Activated CD8-positive, alpha-beta memory T cell treated with anti-CD3 and anti-CD28 coated beads for 4 hours (primary cell): Measurements from ENCODE around the gene EML1.

Experiments
- DNase-seq, 2 donors: peaks; one replicate each; pipeline ENCODE4 v3.0.0-alpha.2; 2020; ENCODE audit warnings: low read depth in 2 of 2

The EML1 gene

DNA sequence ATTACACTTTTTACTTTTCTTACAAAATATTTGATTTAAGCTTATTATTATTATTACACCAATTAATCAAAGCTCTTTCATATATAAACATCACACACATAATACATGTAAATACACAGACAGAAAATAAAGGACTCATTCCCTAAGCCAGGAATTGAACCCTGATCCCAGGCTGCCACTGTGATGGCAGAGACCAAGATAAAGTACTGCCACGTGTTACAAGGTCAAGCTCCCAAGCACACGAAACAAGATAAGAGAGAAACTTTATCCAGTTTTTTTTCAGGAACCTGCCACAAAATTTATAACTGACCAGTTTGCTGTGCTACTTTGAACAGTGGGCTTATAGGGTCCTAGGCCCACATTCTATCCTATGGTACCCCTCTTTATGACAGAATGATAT, 111.3 kb downstream of the EML1 start:
- DNase-seq: no peak

DNA sequence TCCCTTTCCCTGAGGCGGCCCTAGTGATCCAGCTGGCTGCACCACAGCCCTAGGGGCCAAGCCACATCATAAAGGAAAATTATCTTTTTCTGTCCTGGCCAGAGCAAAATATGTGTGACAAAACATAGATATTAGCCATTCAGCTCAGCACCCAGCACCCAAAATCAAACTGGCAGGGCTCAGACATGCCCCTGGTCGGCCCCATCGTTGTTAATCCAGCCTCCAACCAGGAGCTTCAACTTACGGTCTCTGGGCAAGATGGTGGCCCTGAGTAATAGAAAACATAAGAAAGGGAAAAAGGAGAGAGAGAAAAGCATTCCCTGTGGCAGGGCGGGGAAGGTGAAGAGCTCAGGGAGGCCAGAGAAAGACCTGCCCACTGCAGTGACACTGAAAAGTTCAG, 111.9 kb downstream of the EML1 start:
- no peak for DNase-seq

DNA sequence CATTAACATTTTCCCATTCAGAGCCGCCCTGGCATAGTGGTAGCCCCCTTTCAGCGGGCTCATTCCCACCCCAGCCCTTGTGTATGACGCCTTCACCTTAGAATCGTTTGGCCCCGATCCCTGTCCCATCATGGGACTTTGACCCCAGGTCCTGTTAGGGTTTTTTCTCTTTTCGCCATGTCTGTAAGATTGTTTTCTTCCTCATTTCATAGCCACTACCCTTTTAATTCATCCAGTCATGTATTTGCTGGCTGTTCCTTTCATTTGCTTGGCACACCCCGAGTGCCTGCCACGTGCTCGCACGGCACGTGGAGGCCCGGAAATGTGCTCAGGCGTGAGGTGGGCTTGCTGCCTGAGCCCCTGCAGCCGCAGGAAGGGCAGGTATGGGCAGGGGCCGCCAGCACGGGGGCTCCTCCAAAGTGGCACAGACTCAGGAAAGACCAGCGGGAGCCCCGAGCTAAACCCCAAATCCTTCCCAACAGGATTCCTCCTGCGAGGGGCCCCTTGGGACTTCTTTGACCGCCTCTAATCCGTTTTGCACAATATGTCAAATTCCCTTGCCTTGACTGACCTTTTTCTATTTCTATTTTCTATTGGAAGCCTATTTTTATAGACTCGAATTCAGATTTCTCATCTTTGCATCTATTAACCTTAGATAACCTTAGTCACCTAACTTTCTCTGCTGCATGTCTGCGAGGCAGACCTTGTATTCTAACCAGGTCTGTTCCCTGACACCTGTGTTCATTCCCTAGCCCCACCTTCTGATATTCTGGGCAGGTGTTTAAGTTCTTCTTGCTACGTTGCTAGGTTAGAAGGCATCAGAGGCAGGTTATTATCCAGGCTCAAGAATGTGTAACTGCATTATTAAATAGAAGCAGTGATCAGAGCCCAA, 114.8 kb downstream of the EML1 start:
- DNase-seq: no peak

DNA sequence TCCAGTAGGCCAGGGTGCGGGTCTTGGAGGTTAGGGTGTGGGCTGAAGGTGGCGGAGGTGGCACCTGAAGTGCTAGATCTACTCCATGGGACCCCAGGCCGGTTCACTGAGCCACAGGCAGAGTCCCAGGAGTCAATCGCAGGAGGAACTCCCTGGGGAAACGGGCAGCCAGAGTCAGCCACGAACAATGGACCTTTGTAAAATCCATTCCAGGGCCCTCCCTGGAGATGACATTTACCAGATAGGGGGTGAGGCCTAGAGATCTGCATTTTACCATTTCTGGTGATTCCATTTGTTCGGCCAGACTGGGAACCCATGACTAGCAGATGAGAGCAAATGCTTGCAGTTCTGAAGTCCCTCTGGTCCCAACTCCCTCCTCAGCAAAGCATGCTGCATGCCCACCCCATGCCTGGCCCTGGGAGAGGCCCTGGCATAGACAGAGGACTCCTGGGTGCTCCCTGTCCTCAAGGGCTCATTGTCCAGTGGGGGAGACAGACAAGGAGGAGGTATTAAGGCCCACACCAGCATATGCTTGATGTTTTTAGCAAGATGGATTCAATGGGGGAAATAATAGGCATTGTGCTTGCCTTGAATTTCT, 115.5 kb downstream of the EML1 start:
- no peak for DNase-seq

DNA sequence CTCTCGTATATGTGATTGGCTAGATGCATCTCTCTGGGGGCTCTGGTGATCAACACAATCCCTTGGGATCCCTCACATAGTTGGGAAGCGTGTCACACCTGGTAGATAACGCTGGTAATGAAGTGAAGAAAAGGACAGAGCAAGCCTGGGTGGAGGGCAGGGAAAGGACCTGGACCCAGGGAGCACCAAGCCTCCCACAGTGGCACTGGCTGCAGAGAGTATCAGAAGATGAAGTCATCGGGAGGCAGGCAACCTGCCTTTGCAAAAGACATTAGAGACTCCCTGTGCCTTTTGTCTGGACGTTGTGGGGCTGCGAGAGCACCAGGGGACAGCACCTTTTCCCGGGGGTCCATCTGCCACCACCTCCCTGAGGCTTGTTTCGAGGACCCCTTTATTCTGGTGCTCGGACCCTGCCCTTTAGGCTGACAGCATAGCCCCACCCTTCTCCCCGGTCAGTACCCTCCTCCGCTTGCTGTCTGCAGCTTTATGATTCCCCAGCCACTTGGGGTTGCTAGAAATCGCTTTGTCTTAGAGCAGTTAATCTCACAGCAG, 116.4 kb downstream of the EML1 start:
- no peak for DNase-seq

DNA sequence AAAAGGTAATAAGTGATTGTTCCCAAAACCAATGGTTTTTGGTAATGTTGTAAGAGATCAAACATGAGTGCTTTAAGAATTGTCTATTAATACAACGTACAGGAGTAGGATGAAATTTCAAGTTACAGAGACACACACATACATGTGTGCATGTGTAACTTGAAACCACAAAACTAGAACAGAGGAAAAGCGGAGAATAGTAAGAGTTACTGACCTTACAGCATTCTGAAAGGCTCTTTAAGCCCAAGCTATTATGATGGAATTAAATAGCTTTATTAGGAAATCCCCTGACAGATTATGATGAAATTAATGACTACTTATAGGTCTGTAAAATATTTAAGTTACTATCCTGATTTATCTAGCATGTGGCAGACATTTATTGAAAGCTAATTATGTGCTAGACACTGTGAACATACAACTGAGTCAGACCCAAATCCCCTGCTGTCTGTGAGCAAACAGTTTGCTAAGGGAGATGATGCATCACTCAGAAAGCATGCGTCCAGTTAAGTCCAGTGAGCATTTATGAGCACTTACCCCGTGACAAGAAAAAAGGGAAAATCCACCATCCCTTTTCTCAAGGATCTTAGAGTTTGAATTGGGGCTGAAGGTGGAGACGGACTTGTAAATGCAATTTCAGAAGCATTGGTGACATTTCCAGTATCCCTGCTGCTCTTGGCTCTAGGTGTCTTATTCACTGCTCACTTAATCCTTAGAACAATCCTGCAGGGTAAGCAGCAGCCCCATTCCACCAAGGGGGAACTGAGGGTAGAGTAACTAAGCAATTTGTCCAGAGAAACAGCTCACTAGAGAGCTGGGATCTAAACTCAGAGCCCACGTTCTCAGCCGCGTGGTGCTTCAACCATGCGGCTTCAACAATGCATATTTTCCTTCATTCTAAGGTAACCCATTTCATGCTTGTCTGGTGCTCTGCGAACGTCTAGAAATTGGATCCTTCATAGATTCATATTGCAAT, 117.4 kb downstream of the EML1 start:
- DNase-seq: no peak

DNA sequence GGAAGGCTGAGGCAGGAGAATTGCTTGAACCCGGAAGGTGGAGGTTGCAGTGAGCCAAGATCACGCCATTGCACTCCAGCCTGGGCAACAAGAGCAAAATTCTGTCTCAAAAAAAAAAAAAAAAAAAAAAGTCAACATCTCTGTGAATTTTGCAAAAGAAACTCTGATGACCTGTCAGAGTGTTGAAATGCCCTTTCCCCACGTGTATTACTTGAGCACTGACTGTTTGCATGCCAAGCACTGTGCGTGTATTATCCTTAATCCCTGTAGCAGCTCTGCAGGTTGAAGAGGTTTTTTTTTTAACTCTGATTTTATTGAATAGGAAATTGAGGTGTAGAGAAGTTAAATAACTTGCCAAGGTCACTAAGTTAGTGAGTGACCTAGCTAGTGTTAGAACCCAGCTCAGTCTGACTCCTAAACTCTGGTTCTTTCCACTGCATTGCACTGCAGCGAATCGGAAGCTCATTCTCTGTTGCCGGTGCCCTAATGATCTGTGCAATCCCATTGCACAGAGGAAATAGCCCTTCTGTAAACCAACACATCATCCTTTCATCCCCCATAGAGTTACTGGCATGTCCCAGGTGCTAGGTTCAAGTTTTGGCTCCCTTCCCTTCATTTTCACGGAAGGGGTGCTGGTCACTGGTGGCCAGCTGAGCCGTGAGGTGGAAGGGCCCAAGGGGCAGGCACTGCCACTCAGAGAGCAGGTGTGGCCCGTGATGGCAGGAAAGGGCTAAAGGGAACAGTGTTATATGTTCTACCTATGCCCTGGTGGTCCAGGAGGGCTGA, 122.3 kb downstream of the EML1 start:
- DNase-seq: no peak

DNA sequence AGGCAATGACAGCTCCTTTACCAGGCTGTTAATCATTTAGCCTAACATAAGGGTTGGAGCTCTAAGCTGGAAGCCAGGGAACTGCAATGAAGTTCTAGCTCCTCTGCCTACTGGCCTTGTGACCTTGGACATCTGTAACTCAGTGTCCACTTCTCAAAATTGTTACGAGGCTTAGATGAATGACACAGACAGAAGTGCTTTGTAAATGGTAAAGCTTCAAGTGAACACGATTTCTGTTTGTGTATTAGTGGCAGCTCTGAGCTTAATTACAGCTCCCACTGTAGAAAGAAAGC, 122.8 kb downstream of the EML1 start:
- no peak for DNase-seq

DNA sequence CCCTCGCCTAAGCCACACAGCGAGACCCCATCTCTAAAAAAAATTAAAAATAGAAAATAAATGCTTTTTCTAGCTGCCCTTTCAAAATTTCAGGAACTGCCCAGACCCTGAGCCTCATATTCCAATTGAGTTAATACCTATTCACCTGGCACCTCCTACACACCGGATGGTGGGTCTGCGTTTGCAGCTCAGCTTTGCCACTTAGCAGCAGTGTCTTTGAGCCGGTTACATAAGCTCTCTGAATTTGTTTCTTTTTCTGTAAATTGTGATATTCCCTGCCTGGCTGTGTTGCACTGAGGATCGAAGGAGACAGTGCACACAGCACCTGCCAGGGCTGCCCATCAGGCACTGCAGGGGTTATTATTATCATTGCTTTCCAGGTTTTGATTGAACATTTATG, 125.6 kb downstream of the EML1 start:
- no peak for DNase-seq

DNA sequence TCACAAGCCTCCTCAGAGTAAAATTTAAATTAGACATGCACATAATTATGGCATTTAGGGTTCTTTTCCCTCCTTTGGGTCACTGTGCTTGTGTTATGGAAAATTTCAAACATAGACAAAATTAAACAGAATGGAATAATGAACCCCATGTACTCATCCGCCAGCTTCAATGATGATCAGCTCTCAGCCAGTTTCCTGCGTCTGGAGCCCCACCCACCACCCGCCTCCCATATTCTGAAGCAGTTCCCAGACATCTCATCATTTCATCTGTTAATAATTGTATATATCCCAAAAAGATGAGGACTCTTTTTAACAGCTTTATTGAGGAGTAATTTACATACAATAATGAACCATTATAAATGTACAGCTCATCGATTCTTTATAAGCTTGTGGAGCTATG, 128.2 kb downstream of the EML1 start:
- no peak for DNase-seq

DNA sequence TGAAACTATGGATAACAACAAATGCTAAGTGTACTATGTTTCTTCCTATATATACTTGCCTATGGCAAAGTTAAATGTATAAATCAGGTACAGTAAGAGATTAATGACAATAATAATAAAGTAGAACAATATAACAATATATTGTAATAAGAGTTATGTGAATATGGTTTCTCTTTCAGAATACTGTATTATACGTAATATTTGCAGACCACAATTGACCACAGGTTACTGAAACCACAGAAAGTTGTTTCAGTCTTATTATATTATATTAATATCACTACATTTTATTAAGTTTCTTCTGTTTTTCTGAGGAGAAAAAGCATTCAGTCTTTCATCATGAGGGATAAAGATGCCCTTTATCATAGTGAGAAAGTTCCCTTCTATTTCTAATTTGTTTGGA, 131.2 kb downstream of the EML1 start:
- DNase-seq: no peak

DNA sequence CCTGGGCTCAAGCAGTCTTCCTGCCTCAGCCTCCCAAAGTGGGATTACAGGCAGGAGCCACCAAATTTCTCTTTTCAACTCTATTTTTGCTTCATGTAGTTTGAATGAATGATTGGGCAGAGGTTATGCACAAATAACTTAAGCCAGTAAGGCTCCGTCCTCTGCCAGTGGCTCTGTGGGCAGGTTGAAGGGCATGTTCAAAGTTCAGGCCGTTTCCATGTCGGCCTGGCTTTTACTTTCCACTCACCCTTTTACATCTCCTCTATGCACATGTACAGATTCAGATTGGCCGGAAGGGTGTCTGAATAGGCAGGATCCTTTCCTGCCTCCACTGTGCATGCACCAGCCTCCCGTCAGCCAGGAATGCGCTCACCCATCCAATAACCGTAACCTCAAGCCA, 132.3 kb downstream of the EML1 start:
- no peak for DNase-seq

DNA sequence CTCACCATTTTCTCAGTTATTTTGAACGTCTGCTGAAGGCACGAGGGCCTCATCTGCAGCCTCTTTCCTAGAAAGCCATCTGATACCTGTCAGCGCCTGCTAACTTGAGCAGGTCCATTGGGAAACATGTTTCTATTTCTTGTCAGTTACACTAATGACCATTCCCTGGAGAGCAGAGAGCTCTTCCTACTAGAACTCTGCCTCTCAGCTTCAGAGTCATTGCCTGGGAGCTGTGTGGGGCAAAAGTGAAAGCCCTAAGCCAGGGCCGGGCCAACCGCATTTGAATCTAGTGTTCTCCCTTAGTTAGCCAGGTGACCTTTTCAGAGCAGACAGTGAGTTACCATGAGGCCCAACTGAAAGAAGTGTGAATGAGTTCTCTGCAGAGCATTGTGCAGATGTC, 135.8 kb downstream of the EML1 start:
- DNase-seq: no peak

DNA sequence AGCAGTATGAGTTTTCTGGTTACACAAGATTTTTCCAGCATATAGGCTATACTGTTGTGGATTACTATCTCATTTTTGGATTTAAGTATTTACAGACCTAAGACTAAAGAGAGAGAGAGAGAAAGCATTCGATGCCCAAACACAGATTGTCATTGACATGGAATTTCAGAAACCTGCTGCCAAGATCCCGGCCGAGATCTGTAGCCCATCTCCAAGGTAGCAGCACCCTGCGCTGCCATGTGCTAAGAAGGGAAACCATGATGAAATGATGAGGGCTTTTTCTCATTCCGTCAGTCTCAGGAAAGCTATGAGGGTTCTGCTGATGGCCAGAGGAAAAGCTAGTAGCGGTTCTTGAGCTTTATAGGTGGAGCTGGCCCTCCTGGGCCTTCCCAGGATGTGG, 136.4 kb downstream of the EML1 start:
- no peak for DNase-seq

DNA sequence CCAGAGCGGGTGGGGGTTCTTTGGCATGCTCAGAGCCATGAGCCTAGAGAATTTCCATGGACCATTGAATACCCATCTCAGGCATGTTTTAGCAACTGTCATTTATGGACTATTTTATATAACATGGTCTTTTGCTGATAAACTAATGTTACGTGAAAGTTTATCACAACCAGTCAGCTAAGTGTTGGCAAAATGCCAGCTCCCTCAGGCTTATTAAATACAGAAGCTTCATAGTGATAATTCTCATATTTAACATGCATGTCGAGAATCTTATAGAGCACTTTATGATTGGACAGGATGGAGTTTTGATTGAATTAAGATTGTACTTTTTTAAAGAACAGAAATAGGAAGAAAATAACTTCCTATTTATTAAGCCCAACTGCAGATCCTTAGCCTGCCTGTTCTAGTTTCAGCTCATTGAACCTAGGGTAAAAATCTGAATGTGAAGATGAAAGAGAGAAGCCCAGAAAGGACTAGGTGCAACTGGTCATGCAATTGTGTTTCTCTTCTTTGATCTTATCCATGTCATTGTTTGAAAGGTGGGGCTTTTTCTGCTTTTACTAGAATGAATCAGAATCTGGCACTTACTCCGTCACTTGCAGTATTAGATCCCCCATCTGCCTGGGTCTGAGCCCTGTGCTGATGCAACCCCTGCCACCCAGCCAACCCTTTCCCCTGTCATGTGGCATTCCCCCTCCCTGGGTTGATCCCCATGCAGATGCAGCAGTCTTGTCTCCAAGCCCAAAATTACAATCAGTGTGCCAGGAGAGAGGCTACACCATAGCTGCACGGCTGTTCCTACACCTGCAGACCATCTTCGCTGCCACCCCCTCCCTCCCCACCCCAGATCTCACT, 137.4 kb downstream of the EML1 start:
- no peak for DNase-seq

DNA sequence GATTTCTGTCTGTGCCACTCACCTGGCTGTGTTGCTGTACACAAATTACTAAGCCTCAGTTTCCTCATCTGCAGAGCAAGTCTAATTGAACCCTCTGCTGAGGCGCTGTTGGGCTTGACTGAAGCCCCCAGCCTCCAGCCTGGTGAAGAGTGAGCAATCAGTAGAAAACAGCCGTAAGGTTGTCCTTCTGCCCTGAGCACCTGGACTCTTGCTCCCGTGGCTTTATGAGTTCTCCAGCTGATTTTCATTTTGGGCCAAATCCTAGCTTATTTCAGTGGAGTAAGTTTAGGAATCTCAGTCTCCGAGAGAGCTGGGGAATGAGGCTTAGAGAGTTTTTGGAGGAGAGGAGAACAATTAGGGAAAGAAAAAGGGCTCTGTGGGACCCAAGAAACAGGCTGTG, 138.1 kb downstream of the EML1 start:
- no peak for DNase-seq

DNA sequence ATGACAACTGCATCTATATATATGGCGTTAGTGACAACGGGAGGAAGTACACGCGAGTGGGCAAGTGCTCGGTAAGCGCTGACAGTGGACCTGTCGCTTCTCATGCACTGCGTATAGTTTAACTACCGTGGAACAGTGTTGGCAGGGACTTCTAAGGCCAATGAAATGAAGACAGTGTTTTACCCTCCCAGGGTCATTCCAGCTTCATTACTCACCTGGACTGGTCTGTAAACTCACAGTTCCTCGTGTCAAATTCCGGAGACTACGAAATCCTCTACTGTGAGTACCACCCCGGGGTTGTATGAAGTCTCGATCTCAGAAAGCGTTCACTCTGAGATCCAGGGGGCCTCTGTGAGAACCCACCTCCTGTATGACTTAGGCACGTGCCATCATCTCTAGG, 142.8 kb downstream of the EML1 start:
- DNase-seq: no peak

DNA sequence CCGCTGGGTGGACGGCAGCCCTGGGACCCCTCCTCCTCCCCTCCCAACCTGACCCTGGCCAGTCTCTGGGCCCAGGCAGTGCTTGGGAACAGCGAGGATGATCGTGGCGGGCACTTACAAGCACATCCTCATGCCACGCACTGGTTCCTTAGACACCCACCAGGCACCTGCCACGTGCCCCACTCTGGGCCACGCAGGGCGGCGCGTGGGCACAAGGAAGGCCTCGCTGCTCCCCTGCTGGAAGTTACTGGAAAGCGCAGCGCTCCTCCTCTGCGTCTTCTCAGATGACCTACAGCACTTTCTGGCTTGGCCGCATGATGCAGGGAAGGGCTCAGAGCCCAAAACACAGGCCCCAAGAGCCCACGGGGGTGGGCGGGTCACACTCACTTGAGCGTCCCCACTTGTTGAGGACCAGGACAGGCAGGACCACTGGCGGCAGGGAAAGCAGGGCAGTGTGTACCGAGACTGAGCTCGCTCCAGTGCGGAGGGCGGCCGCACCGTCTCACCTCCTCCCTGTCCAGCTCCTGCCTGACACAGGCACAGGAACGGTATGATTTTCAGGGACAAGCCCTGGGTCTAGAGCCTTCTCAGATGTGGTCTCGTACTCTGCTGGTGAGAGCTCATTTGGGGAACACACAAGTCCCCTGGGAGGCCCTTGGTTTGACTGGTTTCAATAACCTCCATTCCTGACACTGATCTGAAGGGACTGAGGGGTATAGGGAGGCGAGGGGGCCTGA, 143.7 kb downstream of the EML1 start:
- no peak for DNase-seq

DNA sequence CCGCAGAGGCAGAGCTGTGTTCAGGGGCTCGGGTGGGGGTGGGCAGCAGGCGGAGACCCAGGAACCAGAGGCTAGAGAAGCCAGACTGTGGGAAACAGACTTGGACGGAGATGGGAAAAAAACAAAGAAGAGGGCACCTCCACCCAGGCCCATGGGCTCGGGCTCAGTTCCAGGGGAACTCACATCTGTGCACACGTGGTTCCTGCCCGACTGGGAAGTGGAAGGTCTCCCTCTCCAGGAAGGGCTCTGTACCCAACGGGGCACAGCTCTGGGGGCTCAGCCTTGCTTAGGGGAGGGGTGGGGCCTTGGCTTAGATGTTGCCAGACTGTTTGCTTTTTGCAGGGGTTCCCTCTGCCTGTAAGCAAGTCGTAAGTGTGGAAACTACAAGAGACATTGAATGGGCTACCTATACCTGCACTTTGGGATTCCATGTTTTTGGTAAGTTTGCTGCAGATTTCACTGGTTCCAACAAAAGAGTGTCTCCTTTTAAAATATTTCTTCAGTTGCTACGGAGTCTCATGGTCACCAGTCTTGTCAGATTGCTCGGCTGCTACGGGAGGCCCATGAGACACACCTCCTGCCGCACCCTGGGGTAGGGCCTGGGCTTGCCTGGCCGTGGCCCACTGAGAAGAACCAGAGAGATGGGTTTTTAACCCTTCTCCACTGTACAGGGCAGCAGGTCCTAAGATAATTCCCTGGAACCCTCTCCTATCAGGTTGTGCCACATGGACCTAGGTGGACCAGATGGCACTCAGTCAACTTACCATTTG, 144.4 kb downstream of the EML1 start:
- DNase-seq: no peak
